ENCODE measurements around the gene U2AF2.
"Not testable (repeated sequence)": the region's sequence is repeated elsewhere in the genome, so short reads cannot be mapped to it uniquely, and the experiment has no call there.

Gene U2AF2

GRCh38 chr19:55705972-55706371, 51.1 kb downstream of the U2AF2 start:
- DNase-seq (ENCODE audit: low read depth, low spot score): no peak

- DNase-seq (ENCODE audit: low read depth, low spot score): no peak
Measured at GRCh38 chr19:55711719-55712118, 56.9 kb downstream of the U2AF2 start.

- DNase-seq (ENCODE audit: low read depth, low spot score): no peak
Measured at GRCh38 chr19:55712804-55713631, 58.2 kb downstream of the U2AF2 start.

DNA sequence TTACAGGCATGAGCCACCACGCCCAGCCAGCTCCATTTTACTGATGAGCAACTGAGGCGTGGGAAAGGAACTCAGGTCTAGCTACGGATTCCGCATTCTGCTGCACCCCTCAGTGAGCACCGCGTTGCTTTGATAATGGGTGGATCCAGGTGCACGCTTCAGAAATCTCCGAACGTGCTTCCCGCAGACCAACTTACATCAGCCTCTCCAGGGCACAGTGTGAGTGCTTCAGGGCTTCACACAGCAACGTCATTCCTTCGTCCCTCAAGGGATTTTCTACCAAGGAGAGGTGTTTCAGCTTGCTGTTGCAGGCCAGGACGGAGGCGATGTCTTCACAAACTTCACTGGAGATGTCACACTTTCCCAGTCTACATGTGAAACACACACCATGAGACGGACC, 61.7 kb downstream of the U2AF2 start:
- DNase-seq (ENCODE audit: low read depth, low spot score): no peak

DNA sequence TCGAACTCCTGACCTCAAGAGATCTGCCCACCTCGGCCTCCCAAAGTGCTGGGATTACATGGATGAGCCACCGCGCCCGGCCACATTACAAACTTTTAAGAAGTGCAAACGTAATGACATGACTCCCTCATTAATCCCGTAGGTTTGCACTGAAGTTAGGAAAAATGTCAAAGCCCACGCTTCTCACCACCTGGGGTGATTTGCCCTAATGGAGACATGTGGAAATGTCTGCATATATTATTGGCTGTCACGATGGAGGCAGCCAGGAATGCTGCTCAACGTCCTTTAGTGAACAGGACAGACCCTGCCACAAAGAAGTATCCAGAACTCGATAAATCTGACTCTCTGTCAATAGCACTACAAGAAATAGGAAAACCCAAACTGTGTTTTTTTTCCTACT, 62.4 kb downstream of the U2AF2 start:
- DNase-seq (ENCODE audit: low read depth, low spot score): no peak

DNA sequence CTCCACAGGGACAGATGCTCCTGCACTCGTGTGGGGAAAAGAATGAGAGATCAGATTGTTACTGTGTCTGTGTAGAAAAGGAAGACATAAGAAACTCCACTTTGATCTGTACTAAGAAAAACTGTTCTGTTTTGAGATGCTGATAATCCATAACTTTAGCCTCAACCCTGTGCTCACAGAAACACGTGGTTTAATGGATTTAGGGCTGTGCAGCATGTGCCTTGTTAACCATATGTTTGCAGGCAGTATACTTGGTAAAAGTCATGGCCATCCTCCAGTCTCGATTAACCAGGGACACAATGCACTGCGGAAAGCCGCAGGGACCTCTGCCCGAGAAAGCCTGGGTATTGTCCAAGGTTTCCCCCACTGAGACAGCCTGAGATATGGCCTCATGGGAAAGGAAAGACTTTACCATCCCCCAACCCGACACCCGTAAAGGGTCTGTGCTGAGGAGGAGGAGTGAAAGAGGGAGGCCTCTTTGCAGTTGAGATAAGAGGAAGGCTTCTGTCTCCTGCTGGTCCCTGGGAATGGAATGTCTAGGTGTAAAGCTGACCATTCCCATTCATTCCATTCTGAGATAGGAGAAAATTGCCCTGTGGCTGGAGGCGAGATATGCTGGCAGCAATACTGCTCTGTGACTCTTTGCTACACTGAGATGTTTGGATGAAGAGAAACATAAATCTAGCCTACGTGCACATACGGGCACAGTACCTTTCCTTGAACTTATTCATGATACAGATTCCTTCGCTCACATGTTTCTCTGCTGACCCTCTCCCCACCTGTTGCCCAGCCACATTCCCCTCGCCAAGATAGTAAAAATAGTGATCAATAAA, 63.3 kb downstream of the U2AF2 start:
- not testable (repeated sequence) for DNase-seq (ENCODE audit: low read depth, low spot score)

DNA sequence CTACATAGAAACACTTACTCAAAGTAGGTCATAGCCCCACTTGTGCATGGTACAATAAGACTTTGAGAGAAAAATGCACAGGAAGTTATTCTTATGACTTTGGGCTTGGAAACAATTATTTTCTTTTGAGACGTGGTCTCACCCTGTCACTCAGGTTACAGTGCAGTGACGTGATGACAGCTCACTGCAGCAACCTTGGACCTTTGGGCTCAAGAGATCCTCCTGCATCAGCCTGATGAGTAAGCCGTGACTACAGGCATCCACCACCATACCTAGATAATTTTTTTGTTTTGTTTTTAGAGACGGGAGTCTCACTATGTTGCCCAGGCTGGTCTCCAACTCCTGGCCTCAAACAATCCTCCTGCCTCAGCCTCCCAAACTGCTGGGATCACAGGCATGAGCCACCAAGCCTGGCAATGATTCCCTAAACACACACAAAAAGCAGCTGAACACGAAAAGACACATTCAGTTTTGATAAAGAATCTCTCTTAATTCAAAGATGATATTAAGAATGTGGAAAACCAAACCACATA, 65.4 kb downstream of the U2AF2 start:
- no peak for DNase-seq (ENCODE audit: low read depth, low spot score)

GRCh38 chr19:55720801-55721200, 66.0 kb downstream of the U2AF2 start:
- no peak for DNase-seq (ENCODE audit: low read depth, low spot score)

GRCh38 chr19:55723491-55723890, 68.7 kb downstream of the U2AF2 start:
- no peak for DNase-seq (ENCODE audit: low read depth, low spot score)

Measured in activated naive CD8-positive, alpha-beta T cell treated with anti-CD3 and anti-CD28 coated beads, Interleukin-2, amount 50 U/mL, for 16 hours (primary cell).